SK-N-SH (cell line): ENCODE measurements around the gene AP3S2.

Experiments
- EP300 ChIP-seq, 2 experiments: IDR thresholded peaks; 2 replicates each; pipeline versions ENCODE4 v1.4.0 to v1.6.1; 2012; ENCODE audit warnings: borderline replicate concordance in 1 of 2, low read depth in 1 of 2, low read length in 1 of 2
- EZH2phosphoT487 ChIP-seq: fragments of 200-600 bp; sonication (generic); IDR thresholded peaks from 2 replicates; pipeline ENCODE4 v1.6.1; 2017; ENCODE audit warnings: low read depth, mixed run types, mild to moderate bottlenecking, antibody characterized with exemption, moderate library complexity, borderline replicate concordance
- NFIC ChIP-seq: IDR thresholded peaks from 2 replicates; pipeline ENCODE4 v1.4.0; 2012; ENCODE audit warnings: borderline replicate concordance
- POLR2AphosphoS5 ChIP-seq: IDR thresholded peaks from 2 replicates; pipeline ENCODE4 v1.6.1; 2012; ENCODE audit warnings: low read depth, low read length
- REST ChIP-seq: IDR thresholded peaks from 2 replicates; pipeline ENCODE4 v1.6.1; 2012; ENCODE audit warnings: mild to moderate bottlenecking, low read depth, low read length, moderate library complexity
- RFX5 ChIP-seq: IDR thresholded peaks from 2 replicates; pipeline ENCODE4 v1.6.1; 2012; ENCODE audit warnings: mild to moderate bottlenecking, improper control_type of control experiment, low read length
- TF ChIP-seq, protein P1 (sequence below): IDR thresholded peaks from 2 replicates; pipeline ENCODE4 v1.4.0; 2012; ENCODE audit warnings: low read depth, borderline replicate concordance
- TF ChIP-seq, protein P2 (sequence below): fragments of 200-600 bp; sonication (generic); IDR thresholded peaks from 2 replicates; pipeline ENCODE4 v1.6.1; 2017; ENCODE audit warnings: antibody characterized with exemption, mild to moderate bottlenecking, moderate library complexity

- no peak for TF ChIP-seq EP300 (IDR thresholded peaks at IDR 0.05; ENCODE audit: borderline replicate concordance in 1 of 2, low read depth in 1 of 2, low read length in 1 of 2)
- TF ChIP-seq, protein P1, sequence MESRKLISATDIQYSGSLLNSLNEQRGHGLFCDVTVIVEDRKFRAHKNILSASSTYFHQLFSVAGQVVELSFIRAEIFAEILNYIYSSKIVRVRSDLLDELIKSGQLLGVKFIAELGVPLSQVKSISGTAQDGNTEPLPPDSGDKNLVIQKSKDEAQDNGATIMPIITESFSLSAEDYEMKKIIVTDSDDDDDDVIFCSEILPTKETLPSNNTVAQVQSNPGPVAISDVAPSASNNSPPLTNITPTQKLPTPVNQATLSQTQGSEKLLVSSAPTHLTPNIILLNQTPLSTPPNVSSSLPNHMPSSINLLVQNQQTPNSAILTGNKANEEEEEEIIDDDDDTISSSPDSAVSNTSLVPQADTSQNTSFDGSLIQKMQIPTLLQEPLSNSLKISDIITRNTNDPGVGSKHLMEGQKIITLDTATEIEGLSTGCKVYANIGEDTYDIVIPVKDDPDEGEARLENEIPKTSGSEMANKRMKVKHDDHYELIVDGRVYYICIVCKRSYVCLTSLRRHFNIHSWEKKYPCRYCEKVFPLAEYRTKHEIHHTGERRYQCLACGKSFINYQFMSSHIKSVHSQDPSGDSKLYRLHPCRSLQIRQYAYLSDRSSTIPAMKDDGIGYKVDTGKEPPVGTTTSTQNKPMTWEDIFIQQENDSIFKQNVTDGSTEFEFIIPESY, result no peak
- TF ChIP-seq, protein P2, sequence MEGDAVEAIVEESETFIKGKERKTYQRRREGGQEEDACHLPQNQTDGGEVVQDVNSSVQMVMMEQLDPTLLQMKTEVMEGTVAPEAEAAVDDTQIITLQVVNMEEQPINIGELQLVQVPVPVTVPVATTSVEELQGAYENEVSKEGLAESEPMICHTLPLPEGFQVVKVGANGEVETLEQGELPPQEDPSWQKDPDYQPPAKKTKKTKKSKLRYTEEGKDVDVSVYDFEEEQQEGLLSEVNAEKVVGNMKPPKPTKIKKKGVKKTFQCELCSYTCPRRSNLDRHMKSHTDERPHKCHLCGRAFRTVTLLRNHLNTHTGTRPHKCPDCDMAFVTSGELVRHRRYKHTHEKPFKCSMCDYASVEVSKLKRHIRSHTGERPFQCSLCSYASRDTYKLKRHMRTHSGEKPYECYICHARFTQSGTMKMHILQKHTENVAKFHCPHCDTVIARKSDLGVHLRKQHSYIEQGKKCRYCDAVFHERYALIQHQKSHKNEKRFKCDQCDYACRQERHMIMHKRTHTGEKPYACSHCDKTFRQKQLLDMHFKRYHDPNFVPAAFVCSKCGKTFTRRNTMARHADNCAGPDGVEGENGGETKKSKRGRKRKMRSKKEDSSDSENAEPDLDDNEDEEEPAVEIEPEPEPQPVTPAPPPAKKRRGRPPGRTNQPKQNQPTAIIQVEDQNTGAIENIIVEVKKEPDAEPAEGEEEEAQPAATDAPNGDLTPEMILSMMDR, result no peak
- no peak for TF ChIP-seq EZH2phosphoT487
- TF ChIP-seq REST, result no peak
- no peak for TF ChIP-seq POLR2AphosphoS5
- TF ChIP-seq RFX5, result no peak
- no peak for TF ChIP-seq NFIC
Measured at GRCh38 chr15:89833966-89834365, 59.8 kb downstream of the AP3S2 start.
